HG03571 (cell line): Measurements from ENCODE around the gene RNF13.
A peak's percentile ranks its signal among the peaks of the same experiment; 100 is the strongest.
"Not testable (repeated sequence)": the region's sequence is repeated elsewhere in the genome, so short reads cannot be mapped to it uniquely, and the experiment has no call there.

Experiments used
- ATAC-seq: cut with Tn5 transposase; IDR thresholded peaks from one replicate; pipeline ENCODE4 v1.9.1; 2021; ENCODE audit not compliant: unreplicated experiment

The RNF13 gene

GRCh38 chr3:149949181-149949580 lies 136.2 kb downstream of the RNF13 start:
- no peak for ATAC-seq

GRCh38 chr3:149954812-149955211 lies 141.8 kb downstream of the RNF13 start:
- ATAC-seq: no peak

- ATAC-seq: no peak
These were observed 142.4 kb downstream of the RNF13 start for GRCh38 chr3:149955449-149955848.

GRCh38 chr3:149957361-149958125 lies 144.5 kb downstream of the RNF13 start:
- no peak for ATAC-seq

- no peak for ATAC-seq
These were observed 145.3 kb downstream of the RNF13 start for GRCh38 chr3:149958171-149958796.

- no peak for ATAC-seq
These were observed 146.4 kb downstream of the RNF13 start for GRCh38 chr3:149959443-149959842.

- no peak for ATAC-seq
These were observed 150.5 kb downstream of the RNF13 start for GRCh38 chr3:149963485-149963884.

GRCh38 chr3:149964291-149964690 lies 151.3 kb downstream of the RNF13 start:
- ATAC-seq: no peak

GRCh38 chr3:149965278-149965677 lies 152.3 kb downstream of the RNF13 start:
- ATAC-seq: no peak

GRCh38 chr3:149967086-149967685 lies 154.2 kb downstream of the RNF13 start:
- ATAC-seq: no peak

- ATAC-seq: no peak
These were observed 155.2 kb downstream of the RNF13 start for GRCh38 chr3:149968216-149968615.

- no peak for ATAC-seq
These were observed 156.3 kb downstream of the RNF13 start for GRCh38 chr3:149969110-149969939.

- peak; percentile 59 for ATAC-seq
These were observed 157.1 kb downstream of the RNF13 start for GRCh38 chr3:149969940-149970715.

- ATAC-seq: peak; percentile 45
These were observed 157.8 kb downstream of the RNF13 start, which contains the start of gene PFN2 for GRCh38 chr3:149970716-149971402. Gene PFN2, minus strand, starts transcription at chr3:149970895. Its CDS starts 39 bp downstream, at chr3:149970856.

GRCh38 chr3:149971403-149972075 lies 158.5 kb downstream of the RNF13 start:
- no peak for ATAC-seq

- ATAC-seq: no peak
These were observed 162.9 kb downstream of the RNF13 start for GRCh38 chr3:149975919-149976318.

- no peak for ATAC-seq
These were observed 164.4 kb downstream of the RNF13 start for GRCh38 chr3:149977386-149977785.

GRCh38 chr3:149981979-149982378 lies 169.0 kb downstream of the RNF13 start:
- ATAC-seq: not testable (repeated sequence)

GRCh38 chr3:149983053-149983452 lies 170.0 kb downstream of the RNF13 start:
- ATAC-seq: not testable (repeated sequence)
